Measurements from ENCODE around the gene OPA3.
"Not testable (repeated sequence)": the region's sequence is repeated elsewhere in the genome, so short reads cannot be mapped to it uniquely, and the experiment has no call there.

The OPA3 gene

DNA sequence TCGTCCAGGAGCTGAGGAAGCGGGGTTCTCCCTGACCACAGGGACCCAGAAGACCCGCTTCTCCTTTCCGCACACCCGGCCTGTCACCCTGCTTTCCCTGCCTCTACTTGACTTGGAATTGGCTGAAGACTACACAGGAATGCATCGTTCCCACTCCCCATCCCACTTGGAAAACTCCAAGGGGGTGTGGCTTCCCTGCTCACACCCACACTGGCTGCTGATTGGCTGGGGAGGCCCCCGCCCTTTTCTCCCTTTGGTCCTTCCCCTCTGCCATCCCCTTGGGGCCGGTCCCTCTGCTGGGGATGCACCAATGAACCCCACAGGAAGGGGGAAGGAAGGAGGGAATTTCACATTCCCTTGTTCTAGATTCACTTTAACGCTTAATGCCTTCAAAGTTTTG lies 58.5 kb downstream of the OPA3 start:
- no peak for DNase-seq (ENCODE audit: extremely low spot score, insufficient read length, low read depth)
- no peak for FAIRE-seq

DNA sequence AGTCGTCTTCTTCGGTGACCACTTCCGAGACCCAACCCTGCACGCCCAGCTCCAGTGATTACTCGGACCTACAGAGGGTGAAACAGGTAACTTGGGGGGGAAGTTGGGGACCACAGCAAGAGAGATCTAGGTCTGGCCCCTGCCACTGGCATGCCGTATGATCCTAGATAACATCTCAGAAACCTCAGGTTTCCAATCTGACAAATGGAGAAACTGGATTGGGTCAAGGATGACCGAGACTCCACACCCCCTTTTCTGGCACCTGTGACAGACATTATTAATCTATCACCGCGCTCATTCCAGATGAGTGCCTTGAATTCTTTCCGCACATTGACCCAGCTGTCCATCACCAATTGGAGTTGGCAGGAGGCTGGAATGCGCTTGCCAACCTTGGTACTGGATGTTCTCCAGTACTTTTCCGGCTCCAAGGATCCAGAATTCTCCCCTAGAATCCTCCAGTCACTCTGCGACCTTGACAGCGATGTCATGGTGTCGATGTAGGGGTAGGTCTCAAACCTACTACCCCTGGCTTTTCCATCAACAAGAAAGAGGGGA lies 60.0 kb downstream of the OPA3 start:
- no peak for FAIRE-seq
- DNase-seq (ENCODE audit: extremely low spot score, insufficient read length, low read depth): no peak

DNA sequence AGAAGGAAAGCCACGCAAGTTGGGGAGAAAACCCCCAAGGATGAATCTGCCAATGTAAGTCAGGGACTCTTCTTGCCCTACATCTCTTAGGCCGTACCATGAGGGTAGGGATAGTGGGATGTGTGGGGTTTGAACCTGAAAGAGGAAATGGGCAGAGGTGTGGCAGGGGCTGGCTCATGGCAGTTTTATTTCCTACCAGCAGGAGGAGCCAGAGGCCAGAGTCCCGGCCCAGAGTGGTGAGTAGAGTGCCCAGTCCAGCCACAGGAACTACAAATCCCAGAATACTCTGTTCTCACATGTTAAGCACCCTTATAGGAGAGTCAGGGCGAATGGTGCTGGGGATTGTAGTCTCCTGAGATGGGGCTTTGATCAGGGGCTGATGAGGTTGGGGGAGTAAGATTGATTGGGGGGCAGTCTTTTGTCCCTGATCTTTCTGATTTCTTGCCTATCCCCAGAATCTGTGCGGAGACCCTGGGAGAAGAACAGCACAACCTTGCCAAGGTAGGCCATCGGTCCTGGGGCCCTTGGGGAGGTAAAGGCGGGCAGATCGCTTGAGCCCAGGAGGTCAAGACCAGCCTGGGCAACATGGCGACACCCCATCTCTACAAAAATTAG lies 60.9 kb downstream of the OPA3 start:
- FAIRE-seq (peak; percentile 95), DNase-seq (ENCODE audit: extremely low spot score, insufficient read length, low read depth) (peak; percentile 75)

DNA sequence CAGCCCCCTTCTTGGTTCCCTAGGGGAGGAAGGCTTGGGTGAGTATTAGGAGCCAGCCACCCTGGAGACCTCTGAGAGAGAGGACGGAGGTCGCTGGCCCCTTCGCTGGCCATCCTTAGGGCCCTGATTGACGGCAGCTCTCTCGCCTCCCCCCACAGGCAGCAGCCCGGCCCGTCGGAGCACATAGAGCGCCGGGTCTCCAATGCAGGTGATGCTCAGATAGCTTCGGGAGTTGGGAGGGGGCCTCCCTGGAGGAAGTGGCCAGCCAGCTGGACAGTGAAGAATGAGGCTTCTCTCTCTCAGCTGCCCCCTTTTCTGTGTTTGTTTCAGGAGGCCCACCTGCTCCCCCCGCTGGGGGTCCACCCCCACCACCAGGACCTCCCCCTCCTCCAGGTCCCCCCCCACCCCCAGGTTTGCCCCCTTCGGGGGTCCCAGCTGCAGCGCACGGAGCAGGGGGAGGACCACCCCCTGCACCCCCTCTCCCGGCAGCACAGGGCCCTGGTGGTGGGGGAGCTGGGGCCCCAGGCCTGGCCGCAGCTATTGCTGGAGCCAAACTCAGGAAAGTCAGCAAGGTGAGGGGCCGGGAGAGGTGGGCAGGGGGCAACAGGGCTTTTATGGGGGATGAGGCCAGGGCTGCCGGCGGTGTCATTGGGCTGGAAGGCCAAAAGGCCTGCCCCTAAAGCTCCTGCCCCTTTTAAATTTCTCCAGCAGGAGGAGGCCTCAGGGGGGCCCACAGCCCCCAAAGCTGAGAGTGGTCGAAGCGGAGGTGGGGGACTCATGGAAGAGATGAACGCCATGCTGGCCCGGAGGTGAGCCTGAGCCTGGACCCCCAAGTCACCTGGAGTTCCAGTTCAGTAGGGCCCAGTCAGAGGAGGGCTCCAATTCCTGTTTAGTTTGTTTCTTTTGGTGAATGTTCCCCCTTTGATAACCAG lies 62.3 kb downstream of the OPA3 start:
- DNase-seq (ENCODE audit: extremely low spot score, insufficient read length, low read depth) (no peak), FAIRE-seq (no peak)

DNA sequence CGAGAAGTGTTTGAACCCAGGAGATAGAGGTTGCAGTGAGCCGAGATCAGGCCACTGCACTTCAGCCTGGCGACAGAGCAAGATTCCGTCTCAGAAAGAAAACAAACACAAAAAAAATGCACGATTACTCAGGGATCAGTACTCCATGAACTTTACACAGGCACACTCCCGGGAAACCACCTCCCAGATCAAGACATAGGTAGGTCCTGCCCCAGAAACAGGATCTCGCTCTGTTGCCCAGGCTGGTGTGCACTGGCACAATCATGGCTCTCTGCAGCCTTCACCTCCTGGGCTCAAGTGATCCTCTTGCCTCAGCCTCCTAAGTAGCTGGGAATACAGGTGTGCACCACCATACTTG lies 66.2 kb downstream of the OPA3 start:
- DNase-seq (ENCODE audit: extremely low spot score, insufficient read length, low read depth) (no peak), FAIRE-seq (no peak)

DNA sequence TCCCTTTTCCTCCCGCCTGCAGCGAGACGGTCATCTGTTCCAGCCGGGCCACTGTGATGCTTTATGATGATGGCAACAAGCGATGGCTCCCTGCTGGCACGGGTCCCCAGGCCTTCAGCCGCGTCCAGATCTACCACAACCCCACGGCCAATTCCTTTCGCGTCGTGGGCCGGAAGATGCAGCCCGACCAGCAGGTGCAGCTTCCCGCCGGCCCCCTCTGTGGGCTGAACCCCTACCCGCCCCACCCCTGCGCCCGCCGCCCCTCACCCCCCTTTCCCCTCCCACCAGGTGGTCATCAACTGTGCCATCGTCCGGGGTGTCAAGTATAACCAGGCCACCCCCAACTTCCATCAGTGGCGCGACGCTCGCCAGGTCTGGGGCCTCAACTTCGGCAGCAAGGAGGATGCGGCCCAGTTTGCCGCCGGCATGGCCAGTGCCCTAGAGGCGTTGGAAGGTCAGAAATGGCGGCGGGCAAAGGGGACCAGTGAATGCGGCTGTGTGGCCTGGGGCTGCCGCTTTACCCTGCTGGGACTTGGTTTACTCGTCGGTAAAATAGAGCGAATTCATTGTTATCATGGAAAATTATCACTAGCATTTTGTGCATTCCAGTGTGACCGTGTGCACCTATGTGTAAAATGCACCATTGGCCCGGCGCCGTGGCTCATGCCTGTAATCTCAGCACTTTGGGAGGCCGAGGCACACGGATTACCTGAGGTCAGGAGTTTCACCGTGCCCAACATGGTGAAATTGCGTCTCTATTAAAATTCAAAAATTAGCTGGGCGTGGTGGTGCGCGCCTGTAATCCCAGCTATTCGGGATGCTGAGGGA lies 66.7 kb downstream of the OPA3 start:
- FAIRE-seq (no peak), DNase-seq (ENCODE audit: extremely low spot score, insufficient read length, low read depth) (no peak)

DNA sequence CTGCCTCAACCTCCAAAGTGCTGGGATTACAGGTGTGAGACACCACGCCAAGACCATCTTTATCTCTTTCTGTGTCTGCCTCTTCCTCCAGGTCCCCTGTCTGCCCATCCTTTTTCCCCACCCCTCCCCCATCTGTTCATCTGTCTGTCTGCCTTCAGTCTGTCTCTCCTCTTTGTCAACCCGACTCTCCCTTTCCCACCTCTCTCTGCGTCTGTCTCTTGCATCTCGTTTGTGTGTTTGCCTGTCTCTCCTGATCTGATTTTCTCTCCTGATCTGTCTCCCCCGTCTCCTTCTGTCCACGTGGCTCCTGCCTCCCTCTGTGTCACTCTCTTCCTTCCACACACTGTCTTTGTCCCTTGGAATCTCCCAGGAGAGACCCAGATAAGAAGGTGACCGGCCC lies 67.4 kb downstream of the OPA3 start:
- no peak for DNase-seq (ENCODE audit: extremely low spot score, insufficient read length, low read depth)
- FAIRE-seq: no peak

DNA sequence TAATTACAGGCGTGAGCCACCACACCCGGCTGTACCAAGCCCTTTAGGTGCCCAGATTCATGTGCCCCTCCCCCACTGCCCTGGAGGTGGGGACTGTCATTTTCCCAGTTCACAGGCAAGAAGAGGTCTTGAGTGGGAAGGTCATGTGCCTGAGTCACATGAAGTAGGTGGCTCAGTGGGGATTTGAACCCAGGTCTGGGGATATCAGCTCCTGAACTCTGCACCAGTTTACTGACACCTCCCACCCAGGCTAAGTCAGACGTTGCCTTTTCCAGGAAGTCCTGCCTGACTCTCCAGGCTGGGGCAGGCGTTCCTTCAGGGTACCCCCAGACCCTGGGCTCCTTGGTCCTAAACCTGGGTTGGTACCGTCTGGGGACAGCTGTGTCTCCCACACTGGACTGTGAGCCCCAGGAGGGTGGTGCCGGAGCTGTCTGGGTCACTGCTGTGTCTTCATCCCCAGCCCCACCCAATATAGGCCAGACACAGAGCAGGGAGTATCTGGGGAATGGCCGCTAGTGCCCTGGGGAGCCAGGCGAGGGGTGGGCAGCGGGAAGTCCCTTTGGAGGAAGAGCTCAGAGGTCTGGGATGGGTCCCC lies 68.7 kb downstream of the OPA3 start:
- FAIRE-seq: no peak
- no peak for DNase-seq (ENCODE audit: extremely low spot score, insufficient read length, low read depth)

DNA sequence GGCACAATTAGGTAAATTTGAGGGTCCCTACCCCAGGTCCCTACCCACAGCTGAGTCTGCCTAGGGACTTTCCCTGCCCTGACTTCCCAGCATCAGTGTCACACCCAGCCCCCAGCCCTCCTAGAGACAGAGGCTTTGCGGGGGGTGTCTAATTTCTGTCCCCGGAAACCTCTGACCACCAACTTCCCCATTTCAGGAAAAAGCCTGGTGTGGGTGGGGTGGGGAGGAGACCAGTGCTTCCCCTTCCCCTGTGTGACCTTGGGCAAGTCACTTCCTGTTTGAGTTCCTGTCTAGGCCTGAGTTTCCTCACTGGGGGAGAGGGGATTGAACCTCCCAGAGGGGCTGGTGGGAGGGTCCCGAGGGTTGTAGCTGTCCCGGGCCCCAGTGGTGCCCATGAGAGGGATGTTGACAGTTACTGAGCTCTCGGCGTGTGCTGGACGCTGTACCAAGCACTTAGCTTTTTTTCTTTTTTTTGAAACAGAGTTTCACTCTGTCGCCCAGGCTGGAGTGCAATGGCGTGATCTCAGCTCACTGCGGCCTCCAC lies 69.4 kb downstream of the OPA3 start:
- no peak for DNase-seq (ENCODE audit: extremely low spot score, insufficient read length, low read depth)

DNA sequence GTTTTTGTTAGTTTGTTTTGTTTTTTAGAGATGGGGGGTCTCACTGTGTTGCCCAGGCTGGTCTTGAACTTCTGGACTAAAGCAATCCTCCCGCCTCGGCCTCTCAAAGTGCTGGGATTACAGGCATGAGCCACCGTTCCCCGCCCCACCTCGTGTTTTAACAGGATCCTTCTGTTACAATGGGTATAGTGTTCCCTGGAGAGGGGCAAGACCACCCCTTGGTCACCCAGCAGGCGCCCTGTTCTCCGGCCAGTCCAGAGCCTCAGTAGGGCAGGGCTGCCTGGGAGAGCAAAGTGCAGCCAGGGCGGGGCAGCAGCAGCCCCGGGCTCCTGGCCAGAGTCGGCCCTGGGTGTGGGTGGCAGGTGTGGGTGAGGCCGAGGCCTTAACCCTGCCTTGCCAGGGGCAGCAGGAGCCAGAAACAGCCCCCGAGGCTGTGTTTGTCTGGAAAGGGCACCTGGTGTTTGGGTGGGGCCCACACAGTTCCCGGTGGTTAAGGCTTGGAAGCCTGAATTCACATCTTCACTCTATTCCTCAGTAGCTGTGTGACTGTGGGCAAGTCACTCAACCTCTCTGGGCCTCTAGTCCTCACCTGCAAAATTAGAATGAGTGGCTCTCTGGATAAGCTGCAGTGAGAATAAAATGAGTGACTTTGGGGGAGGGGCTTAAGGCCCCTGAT lies 70.1 kb downstream of the OPA3 start:
- DNase-seq (ENCODE audit: extremely low spot score, insufficient read length, low read depth) (no peak), FAIRE-seq (no peak)

More for the DNA sequence above, 69.4 kb downstream of the OPA3 start:
- peak; percentile 91 for FAIRE-seq

DNA sequence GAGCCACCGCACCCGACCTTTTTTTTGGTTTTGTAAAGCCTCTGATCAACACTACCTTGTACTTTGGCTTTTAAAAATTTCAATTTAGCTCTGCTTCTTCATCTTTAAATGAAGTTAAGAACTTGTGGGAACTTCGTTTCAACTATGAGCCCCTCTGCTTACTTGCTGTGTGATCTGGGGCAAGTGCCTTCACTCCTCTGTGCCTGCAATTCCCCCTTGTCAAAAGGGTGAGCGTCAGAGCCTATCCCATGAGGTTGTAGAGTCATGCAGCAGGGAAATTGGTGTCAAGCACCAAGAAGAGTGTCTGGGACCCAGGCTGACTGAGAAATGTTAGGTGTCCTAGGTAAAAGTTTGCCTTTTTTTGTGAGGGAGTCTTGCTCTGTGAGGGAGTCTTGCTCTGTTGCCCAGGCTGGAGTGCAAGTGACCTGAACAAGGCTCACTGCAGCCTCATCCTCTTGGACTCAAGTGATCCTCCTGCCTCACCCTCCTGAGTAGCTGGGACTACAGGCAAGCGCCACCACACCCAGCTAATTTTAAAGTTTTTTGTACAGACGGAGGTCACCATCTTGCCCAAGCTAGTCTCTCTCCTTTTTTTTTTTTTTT lies 71.6 kb downstream of the OPA3 start:
- no peak for FAIRE-seq
- no peak for DNase-seq (ENCODE audit: extremely low spot score, insufficient read length, low read depth)

DNA sequence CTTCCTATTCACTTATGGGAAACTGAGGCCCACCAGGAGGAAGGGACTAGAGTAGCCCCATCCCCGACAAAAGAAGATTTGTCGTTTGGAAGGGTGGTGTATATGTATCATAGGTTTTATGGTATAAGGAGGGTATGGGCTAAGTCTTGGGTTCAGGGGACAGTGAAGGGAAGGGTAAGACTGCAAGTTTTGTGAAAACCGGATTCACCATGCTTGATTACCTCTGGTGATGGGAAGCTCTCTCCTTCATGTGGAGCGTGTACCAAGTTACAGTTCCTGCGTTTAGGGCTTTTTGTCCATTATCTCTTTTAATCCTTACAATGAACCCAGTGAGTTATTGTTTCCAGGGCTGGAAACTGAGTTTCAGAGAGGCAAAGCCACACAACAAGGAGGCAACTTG lies 73.5 kb downstream of the OPA3 start:
- no peak for DNase-seq (ENCODE audit: extremely low spot score, insufficient read length, low read depth)
- FAIRE-seq: no peak

DNA sequence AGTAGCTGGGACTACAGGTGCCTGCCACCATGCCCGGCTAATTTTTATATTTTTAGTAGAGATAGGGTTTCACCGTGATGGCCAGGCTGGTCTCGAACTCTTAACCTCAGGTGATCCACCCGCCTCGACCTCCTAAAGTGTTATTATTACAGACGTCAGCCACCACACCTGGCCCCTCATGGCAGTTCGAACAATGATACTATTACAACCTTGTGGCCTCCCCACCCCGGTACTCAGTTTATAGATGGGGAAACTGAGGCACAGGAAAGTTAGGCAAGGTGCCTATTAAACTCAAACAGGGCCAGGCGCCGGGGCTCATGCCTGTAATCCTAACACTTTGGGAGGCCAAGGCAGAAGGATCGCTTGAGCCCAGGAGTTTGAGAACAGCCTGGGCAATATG lies 74.2 kb downstream of the OPA3 start:
- not testable (repeated sequence) for DNase-seq (ENCODE audit: extremely low spot score, insufficient read length, low read depth); FAIRE-seq

DNA sequence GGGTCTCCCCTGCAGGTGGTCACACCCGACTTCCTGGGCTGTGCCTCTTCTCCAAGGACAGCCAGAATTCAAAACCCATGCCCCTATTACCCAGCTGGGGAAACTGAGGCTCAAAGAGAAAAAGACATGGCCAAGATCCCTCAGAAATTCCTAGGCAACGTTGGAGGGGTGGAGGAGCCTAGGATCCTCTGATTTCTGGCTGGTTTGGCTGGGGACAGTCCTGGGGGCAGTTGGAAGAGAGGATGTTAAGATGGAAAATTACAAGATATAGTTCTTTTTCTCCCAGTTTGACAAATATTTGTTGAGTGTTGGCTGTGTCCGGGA lies 74.9 kb downstream of the OPA3 start:
- FAIRE-seq (peak; percentile 31), DNase-seq (ENCODE audit: extremely low spot score, insufficient read length, low read depth) (no peak)

DNA sequence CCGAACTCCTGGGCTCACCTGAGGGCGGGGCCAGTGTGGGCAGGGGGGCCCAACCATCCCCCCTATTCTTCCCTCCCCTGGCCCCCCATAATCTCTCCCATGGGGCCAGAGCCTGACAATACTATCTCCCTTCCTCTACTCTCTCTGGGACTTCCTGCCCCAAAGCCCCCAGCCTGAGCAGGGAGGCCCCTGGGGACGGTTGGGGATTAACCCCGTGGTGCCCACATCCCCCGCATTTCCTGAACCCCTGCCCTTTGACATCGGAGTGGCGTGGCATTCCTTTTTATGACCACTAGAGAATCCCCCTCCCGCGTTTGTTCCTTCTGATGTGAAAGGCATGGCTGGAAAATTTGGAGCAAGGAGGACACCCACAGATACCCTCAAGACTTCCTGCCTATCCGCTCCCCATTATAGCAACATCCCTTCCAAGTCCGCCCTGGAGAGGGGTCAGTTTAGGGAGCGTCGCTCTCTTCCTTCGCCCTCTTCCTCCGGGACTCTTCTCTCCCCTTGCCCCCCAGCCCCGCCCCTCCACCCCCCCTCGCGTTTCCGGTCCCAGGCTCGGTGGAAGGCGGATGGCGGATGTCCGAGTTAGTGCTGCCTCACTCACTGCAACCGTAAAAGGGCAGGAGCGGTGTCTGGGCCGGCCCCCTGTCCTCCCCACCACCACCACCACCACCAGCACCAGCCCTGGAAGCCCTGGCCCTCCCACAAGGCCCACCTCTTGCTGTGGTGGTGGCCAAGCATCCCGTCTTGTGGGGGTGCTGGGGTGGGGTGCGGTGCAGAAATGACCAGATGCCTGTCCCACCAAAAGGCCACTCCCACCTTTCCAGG lies 75.5 kb downstream of the OPA3 start:
- DNase-seq (ENCODE audit: extremely low spot score, insufficient read length, low read depth): peak; percentile 68
- FAIRE-seq: peak; percentile 83

DNA sequence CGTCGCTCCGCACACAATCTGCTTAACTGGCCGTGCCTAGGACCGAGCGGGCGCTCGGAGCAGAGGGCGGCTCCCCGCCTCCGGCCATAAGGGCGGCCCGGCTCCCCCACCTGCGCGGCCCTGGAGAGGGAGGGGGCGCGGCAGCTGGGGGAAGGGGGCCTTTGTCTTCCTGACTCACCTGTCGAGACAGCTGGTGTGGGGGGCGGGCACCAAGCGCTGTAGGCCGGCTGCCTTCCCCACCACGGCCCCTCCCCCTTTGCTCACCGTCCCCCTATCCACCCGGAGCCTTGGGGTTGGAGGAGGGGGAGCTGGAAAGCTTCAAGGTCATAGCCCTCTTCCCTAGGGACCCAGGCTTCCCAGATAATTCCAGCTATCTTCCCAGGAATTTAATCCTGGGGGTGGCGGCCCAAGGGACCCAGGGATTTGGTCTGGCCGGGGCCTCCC lies 76.2 kb downstream of the OPA3 start:
- FAIRE-seq (no peak), DNase-seq (ENCODE audit: extremely low spot score, insufficient read length, low read depth) (no peak)

DNA sequence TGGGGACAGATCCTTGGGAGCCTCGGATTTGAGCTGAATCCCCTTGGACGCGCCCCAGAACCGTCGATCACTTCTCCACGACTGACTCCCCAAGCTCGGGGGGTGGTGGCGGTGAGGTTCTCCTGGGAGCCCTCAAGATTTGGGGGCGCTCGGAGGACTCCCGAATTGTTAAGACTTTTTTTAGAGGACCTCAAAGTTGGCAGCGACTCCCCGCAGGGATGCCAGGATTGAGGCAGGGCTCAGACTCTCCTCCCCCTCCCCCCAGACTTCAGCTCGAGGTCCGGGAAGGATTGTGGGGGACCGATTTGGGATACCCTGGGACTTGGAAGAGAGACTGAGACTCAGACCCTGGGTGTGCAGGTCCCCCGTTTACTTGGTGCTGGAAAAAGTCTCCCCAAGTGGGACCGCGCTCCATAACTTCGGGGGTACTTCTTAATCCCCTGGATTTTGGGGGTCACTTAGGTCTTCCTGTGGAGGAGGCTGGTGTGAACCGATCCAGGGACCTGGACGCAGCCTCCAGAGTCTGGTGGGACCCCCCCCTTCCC lies 76.7 kb downstream of the OPA3 start:
- no peak for DNase-seq (ENCODE audit: extremely low spot score, insufficient read length, low read depth)
- FAIRE-seq: no peak

All from GM18507 (cell line).